Memory B cell (primary cell): Measurements from ENCODE around the gene LTK.
A peak's percentile ranks its signal among the peaks of the same experiment; 100 is the strongest.

Source experiments
- ATAC-seq: fragments of 150-1000 bp; cut with Tn5 transposase; 2 replicates; pipeline ENCODE4 v1.10.0; 2021; ENCODE audit warnings: low read depth, mild to moderate bottlenecking, moderate library complexity
- DNase-seq, 2 donors: peaks; one replicate each; pipeline ENCODE4 v3.0.0; 2022; ENCODE audit warnings: low spot score in 2 of 2
- H3K27ac Mint-ChIP-seq: one replicate; pipeline ENCODE4 v1.8.0; 2022; ENCODE audit warnings: mild to moderate bottlenecking, moderate library complexity, mixed read lengths
- H3K27me3 Mint-ChIP-seq: one replicate; pipeline ENCODE4 v1.8.0; 2022; ENCODE audit warnings: mixed read lengths
- H3K36me3 Mint-ChIP-seq: one replicate; pipeline ENCODE4 v1.8.0; 2022; ENCODE audit warnings: mild to moderate bottlenecking, mixed read lengths
- H3K4me1 Mint-ChIP-seq: one replicate; pipeline ENCODE4 v1.8.0; 2022; ENCODE audit warnings: mixed read lengths
- H3K4me3 Mint-ChIP-seq: one replicate; pipeline ENCODE4 v1.8.0; 2022; ENCODE audit warnings: mild to moderate bottlenecking, moderate library complexity, mixed read lengths
- H3K9me3 Mint-ChIP-seq: one replicate; pipeline ENCODE4 v1.8.0; 2022; ENCODE audit warnings: mixed read lengths

Gene LTK

DNA sequence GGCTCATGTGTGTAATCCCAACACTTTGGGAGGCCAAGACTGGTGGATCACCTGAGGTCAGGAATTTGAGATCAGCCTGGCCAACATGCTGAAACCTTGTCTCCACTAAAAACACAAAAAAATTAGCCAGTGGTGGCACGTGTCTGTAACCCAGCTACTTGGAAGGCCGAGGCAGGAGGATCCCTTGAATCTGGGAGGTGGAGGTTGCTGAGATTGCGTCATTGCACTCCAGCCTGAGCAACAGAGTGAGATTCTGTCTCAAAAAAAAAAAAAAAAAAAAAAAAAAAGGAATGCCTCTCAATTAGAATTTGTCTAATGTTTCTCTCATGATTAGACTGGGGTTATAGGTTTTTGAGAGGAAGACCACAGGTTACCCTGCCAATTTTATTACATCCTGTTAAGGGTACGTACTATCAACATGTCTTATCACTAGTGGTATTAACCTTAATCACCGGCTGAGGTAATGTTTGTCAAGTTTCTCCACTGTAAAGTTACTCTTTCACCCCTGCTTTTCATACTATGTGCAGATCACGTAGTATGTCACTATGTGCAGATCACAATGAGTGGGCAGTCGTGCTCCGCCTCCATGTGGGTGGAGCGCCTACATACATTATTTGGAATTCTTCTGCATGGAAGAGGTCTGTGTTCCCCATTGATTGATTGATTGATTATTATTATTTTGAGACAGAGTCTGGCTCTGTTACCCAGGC, 36.6 kb upstream of the LTK start:
- DNase-seq = no peak
- Mint-ChIP-seq H3K9me3 (no peaks in the 10 kb centered on the region), H3K36me3 (no peaks in the 10 kb centered on the region), H3K27ac (no peak overlapping the region), H3K4me1 (peaks cover 3% of the 10 kb centered on the region), H3K27me3 (peaks cover 12% of the 10 kb centered on the region), H3K4me3 (no peak overlapping the region)
- no peak for ATAC-seq

DNA sequence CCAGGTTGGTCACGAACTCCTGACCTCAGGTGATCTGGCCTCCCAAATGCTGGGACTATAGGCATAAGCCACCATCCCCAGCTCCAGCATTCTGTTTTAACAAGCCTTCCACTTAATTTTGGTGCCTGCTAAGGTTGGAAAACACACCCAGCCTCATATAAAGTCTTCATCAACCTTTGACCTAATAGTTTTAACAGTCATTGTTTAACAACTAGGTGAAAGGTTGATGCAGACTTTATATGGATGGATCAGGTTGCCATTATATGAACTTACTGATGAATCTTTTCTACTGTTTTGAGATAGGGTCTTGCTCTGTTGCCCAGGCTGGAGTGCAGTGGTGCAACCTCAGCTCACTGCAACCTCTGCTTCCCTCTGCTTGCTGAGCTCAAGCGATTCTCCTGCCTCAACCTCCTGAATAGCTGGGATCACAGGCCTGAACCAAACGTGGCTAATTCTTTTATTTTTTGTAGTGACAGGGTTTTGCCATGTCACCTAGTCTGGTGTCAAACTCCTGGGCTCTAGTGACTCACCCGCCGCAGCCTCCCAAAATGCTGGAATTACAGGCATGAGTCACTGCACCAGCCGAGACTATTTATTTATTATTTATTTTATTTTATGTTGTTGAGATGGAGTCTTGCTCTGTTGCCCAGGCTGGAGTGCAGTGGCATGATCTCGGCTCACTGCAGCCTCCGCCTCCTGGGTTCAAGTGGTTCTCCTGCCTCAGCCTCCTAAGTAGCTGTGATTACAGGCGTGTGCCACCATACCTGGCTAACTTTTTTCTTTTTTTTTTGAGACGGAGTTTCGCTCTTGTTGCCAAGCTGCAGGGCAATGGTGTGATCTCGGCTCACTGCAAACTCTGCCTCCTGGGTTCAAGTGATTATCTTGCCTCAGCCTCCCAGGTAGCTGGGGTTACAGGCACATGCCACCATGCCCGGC, 33.5 kb upstream of the LTK start:
- peaks cover 10% of the 10 kb centered on the region for H3K4me1 Mint-ChIP-seq
- DNase-seq (no peak), ATAC-seq (no peak)
- H3K4me3 Mint-ChIP-seq = no peak overlapping the region
- H3K27ac Mint-ChIP-seq = no peak overlapping the region
- peaks cover 2% of the 10 kb centered on the region for H3K27me3 Mint-ChIP-seq
- H3K9me3 Mint-ChIP-seq = no peaks in the 10 kb centered on the region
- no peaks in the 10 kb centered on the region for H3K36me3 Mint-ChIP-seq

DNA sequence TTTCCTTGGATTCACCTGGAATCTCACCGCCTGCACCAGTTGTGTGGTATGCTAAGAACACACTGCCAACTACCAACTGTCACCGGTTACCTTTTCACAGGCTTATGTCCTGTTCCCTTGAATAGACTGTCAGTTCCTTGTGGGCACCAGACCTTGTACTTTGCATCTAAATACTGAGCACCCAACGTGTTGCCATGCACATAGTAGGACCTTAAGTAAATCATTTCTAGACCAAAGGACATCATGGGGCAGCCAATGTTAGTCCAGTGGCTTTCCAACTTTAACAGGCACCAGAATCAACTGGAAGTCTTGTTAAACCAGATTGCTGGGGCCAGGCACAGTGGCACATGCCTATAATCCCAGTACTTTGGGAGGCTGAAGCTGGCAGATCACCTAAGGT, 31.6 kb upstream of the LTK start:
- H3K27ac Mint-ChIP-seq = peak overlapping the region; percentile 79
- H3K36me3 Mint-ChIP-seq = no peaks in the 10 kb centered on the region
- no peak for DNase-seq
- no peak for ATAC-seq
- H3K27me3 Mint-ChIP-seq = no peaks in the 10 kb centered on the region
- no peaks in the 10 kb centered on the region for H3K9me3 Mint-ChIP-seq
- H3K4me3 Mint-ChIP-seq = peak overlapping the region; percentile 86
- peaks cover 13% of the 10 kb centered on the region for H3K4me1 Mint-ChIP-seq

- DNase-seq = no peak
- H3K4me1 Mint-ChIP-seq = peaks cover 13% of the 10 kb centered on the region
- no peak for ATAC-seq
- H3K36me3 Mint-ChIP-seq = no peaks in the 10 kb centered on the region
- no peaks in the 10 kb centered on the region for H3K27me3 Mint-ChIP-seq
- peak overlapping the region; percentile 79 for H3K27ac Mint-ChIP-seq
- no peaks in the 10 kb centered on the region for H3K9me3 Mint-ChIP-seq
- H3K4me3 Mint-ChIP-seq = peak overlapping the region; percentile 86
Observed at GRCh38 chr15:41544650-41545015, 31.0 kb upstream of the LTK start.

DNA sequence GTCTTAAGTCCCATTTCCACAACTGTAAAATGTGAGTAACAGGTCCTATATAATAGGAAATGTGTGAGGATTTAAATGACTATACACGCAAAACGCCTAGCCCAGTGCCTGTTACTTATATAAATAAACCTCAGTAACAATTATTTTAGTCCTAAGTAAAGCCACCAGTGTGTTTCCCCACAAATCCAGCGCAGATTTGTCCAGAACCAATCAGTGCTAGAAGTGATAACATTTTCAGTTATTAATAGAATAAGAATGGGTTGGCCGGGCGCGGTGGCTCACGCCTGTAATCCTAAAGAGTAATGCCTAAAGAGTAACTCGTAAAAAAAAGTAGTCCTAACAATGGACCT, 29.9 kb upstream of the LTK start:
- Mint-ChIP-seq H3K36me3 (no peaks in the 10 kb centered on the region), H3K9me3 (no peaks in the 10 kb centered on the region), H3K4me3 (peak overlapping the region; percentile 86), H3K4me1 (peaks cover 13% of the 10 kb centered on the region), H3K27me3 (no peaks in the 10 kb centered on the region), H3K27ac (peak overlapping the region; percentile 79)
- DNase-seq (no peak), ATAC-seq (no peak)

DNA sequence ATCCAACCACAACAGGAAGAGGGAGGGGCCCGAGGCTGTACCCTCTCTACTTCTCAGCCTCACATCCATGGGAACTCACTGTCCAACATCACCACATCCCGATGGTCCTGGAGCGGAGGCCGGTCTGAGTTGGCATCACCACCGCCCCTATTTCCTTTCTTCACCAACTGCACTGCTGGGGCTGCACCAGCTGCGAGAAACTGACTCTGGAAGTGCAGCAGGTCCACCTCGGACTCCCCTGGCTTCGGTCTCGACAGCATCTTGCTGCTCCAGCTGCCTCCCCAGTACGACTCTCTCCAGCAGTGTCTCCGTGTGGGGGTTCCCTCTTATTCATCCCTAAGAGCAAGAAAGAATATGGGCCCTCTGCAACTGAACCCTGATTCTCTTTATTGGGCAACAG, 23.2 kb upstream of the LTK start:
- no peak overlapping the region for H3K27ac Mint-ChIP-seq
- no peak for DNase-seq
- peaks cover 7% of the 10 kb centered on the region for H3K4me1 Mint-ChIP-seq
- H3K9me3 Mint-ChIP-seq = no peaks in the 10 kb centered on the region
- no peak overlapping the region for H3K4me3 Mint-ChIP-seq
- ATAC-seq = no peak
- H3K27me3 Mint-ChIP-seq = no peaks in the 10 kb centered on the region
- peaks cover 21% of the 10 kb centered on the region for H3K36me3 Mint-ChIP-seq

DNA sequence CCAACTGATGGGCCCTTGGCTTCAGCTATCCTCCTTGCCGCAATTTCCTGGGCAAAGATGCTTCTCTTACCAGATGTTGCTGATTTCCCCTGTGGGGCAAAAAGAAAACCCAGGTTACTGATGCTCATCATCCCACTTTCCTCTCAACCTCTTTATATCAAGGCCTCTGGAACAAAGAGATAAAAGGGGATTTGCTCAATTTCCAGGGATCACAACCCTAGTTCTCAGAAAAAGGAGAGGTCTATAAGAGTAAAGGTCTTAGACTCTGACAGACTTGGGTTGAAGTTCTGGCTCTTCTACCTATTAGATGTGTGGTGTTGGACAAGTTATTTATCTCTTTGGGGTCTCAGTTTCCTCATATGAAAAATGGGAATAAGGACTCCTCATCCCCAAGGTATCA, 21.9 kb upstream of the LTK start:
- ATAC-seq (no peak), DNase-seq (no peak)
- peaks cover 21% of the 10 kb centered on the region for H3K36me3 Mint-ChIP-seq
- no peaks in the 10 kb centered on the region for H3K9me3 Mint-ChIP-seq
- no peak overlapping the region for H3K4me3 Mint-ChIP-seq
- no peak overlapping the region for H3K27ac Mint-ChIP-seq
- H3K4me1 Mint-ChIP-seq = peaks cover 13% of the 10 kb centered on the region
- no peaks in the 10 kb centered on the region for H3K27me3 Mint-ChIP-seq

GRCh38 chr15:41530363-41530956, 16.8 kb upstream of the LTK start:
- H3K4me3 Mint-ChIP-seq = peak overlapping the region; percentile 13
- peaks cover 13% of the 10 kb centered on the region for H3K4me1 Mint-ChIP-seq
- H3K27ac Mint-ChIP-seq = peak overlapping the region; percentile 77
- peak; percentile 32 for ATAC-seq
- H3K36me3 Mint-ChIP-seq = peaks cover 29% of the 10 kb centered on the region
- H3K27me3 Mint-ChIP-seq = no peaks in the 10 kb centered on the region
- no peak for DNase-seq
- no peaks in the 10 kb centered on the region for H3K9me3 Mint-ChIP-seq

GRCh38 chr15:41523097-41523496, 9.5 kb upstream of the LTK start:
- H3K9me3 Mint-ChIP-seq = no peaks in the 10 kb centered on the region
- H3K36me3 Mint-ChIP-seq = peaks cover 21% of the 10 kb centered on the region
- DNase-seq (no peak), ATAC-seq (no peak)
- H3K27ac Mint-ChIP-seq = no peak overlapping the region
- H3K4me3 Mint-ChIP-seq = no peak overlapping the region
- H3K4me1 Mint-ChIP-seq = peaks cover under 1% of the 10 kb centered on the region
- no peaks in the 10 kb centered on the region for H3K27me3 Mint-ChIP-seq

DNA sequence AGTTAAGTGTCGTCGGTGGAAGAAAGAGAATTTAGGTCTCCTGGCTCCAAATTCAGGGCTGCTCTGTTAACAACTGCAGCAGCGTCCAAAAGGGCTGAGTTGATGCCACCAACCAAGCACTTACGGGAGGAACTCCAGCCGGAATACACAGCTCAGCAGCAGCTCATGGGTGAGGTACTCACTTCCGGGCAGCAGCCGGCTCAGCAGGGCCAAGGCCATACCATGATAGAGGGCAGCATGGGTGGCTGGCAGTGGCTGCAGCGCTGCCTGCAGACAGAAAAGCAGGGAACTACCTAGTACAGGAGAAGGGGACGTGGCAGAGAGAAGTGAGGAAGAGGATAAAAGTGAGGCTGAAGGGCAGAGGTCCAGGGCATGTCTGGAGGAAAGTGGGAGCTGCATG, 8.0 kb upstream of the LTK start:
- Mint-ChIP-seq H3K9me3 (no peaks in the 10 kb centered on the region), H3K36me3 (peaks cover 18% of the 10 kb centered on the region), H3K4me3 (no peak overlapping the region), H3K27me3 (no peaks in the 10 kb centered on the region), H3K27ac (no peak overlapping the region), H3K4me1 (peaks cover 3% of the 10 kb centered on the region)
- DNase-seq = no peak
- ATAC-seq = no peak

- no peak for ATAC-seq
- Mint-ChIP-seq H3K27ac (no peak overlapping the region), H3K36me3 (peaks cover 12% of the 10 kb centered on the region), H3K9me3 (no peaks in the 10 kb centered on the region), H3K4me1 (peaks cover 3% of the 10 kb centered on the region), H3K27me3 (no peaks in the 10 kb centered on the region), H3K4me3 (no peak overlapping the region)
- DNase-seq = no peak
Observed at GRCh38 chr15:41520636-41521035, 7.0 kb upstream of the LTK start.

DNA sequence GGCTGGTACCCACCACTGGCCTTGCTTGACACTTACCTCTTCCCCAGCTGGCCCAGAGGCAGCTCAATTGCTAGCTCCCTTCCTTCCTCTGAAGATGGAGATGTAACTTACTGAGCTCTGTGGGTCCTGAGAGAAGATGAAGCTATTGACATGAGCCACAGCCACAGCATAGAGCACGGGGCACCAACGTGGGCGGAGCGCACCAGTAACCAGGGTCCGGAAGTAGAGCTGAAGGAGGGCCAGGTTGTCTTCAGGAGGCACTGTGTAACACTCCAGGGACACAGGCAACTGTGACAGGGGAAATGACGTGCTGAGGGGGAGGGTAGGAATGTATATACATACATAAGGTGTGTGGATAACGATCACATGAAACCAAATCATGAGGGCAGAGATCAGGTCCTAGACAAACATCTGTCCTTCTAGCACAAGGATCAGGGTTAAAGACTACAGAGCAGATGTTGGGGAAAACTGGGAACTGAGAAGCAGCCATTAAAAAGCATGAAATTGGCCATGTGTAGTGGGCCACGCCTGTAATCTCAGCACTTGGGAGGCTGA, 4.3 kb upstream of the LTK start:
- Mint-ChIP-seq H3K27ac (no peak overlapping the region), H3K4me1 (peaks cover 14% of the 10 kb centered on the region), H3K27me3 (peaks cover 3% of the 10 kb centered on the region), H3K9me3 (no peaks in the 10 kb centered on the region), H3K4me3 (no peak overlapping the region), H3K36me3 (peaks cover 8% of the 10 kb centered on the region)
- ATAC-seq = no peak
- DNase-seq = no peak

- Mint-ChIP-seq H3K9me3 (no peaks in the 10 kb centered on the region), H3K4me3 (peak overlapping the region; percentile 90), H3K36me3 (peaks cover 2% of the 10 kb centered on the region), H3K27me3 (peaks cover 5% of the 10 kb centered on the region), H3K27ac (no peak overlapping the region), H3K4me1 (peaks cover 18% of the 10 kb centered on the region)
- ATAC-seq (peak; percentile 68), DNase-seq (peak; percentile 42 to 60)
Observed at GRCh38 chr15:41512940-41513505, 604 bp downstream of the LTK start.

GRCh38 chr15:41512512-41512939, 1.1 kb downstream of the LTK start:
- peaks cover 5% of the 10 kb centered on the region for H3K27me3 Mint-ChIP-seq
- no peaks in the 10 kb centered on the region for H3K9me3 Mint-ChIP-seq
- H3K4me1 Mint-ChIP-seq = peaks cover 17% of the 10 kb centered on the region

More at GRCh38 chr15:41512512-41512939, 1.1 kb downstream of the LTK start:
- ATAC-seq (no peak), DNase-seq (no peak)
- peaks cover 2% of the 10 kb centered on the region for H3K36me3 Mint-ChIP-seq
- H3K27ac Mint-ChIP-seq = no peak overlapping the region
- peak overlapping the region; percentile 90 for H3K4me3 Mint-ChIP-seq
